K562 (cell line): ENCODE measurements around the gene NUDT9. TPM values are rescaled to one million over a fixed set of nuclear protein-coding genes. Genes with fewer than 3 reads are reported as not detected.
"Not testable (repeated sequence)": the region's sequence is repeated elsewhere in the genome, so short reads cannot be mapped to it uniquely, and the experiment has no call there.

Source experiments
- ATAC-seq: fragments of 200-7000 bp; cut with Tn5 transposase; 3 replicates; pipeline ENCODE4 v1.9.1; 2020; ENCODE audit warnings: moderate library complexity
- BruUV-seq: library from RNA; stranded (reverse); fragments of 400-500 nt; replicated peaks from 2 replicates; lab custom pipeline; 2021; lab: Mats Ljungman, UMichigan
- CTCF ChIA-PET: fragments of 300-600 bp; formaldehyde crosslinking; extraction: SDS; loops from one replicate; lab custom pipeline; 2021; ENCODE audit warnings: low intra/inter-chr PET ratio; lab: Yijun Ruan, JAX
- POLR2A ChIA-PET: fragments of 300-600, 350-650 bp; sonication (Branson Sonifier 250); formaldehyde crosslinking; extraction: SDS; loops from one replicate; lab custom pipeline; 2021; ENCODE audit warnings: antibody characterized with exemption, inconsistent platforms; lab: Yijun Ruan, JAX
- DNase-seq, 4 experiments: peaks; one replicate each; pipeline versions ENCODE4 v3.0.0 to v3.0.0-alpha.2; 2011 to 2018; ENCODE audit warnings: low spot score in 3 of 4, mixed read lengths in 3 of 4; ENCODE audit errors: extremely low read depth in 1 of 4
- FAIRE-seq: peaks from 2 replicates; lab custom pipeline; 2011; peaks lifted over from hg19 to GRCh38; lab: Jason Lieb, UNC
- H2AFZ ChIP-seq: 2 replicates; pipeline ENCODE4 v1.6.0; 2011; ENCODE audit warnings: low read depth, low read length, control low read depth, inconsistent platforms
- H3K27ac ChIP-seq: fragments of 200-600 bp; 3 replicates; pipeline ENCODE4 v1.8.0; 2011; ENCODE audit warnings: low read depth, mild to moderate bottlenecking, control low read depth, inconsistent platforms, low read length, moderate library complexity, mixed read lengths; ENCODE audit errors: extremely low read depth
- H3K27me3 ChIP-seq, 2 experiments: fragments of 300-600 bp in 1 of 2; 2 replicates in 1 of 2; 3 replicates in 1 of 2; pipeline versions ENCODE4 v1.6.0 to v1.8.0; 2011; ENCODE audit warnings: inconsistent platforms in 2 of 2, low read length in 2 of 2, mild to moderate bottlenecking in 1 of 2, mixed read lengths in 1 of 2, moderate library complexity in 1 of 2; ENCODE audit not compliant: control insufficient read depth in 2 of 2, insufficient read depth in 2 of 2
- H3K36me3 ChIP-seq: fragments of 300-600 bp; 3 replicates; pipeline ENCODE4 v1.8.0; 2011; ENCODE audit warnings: mild to moderate bottlenecking, low read length, inconsistent platforms; ENCODE audit not compliant: control insufficient read depth, insufficient read depth
- H3K4me1 ChIP-seq, 2 experiments: fragments of 200-600 bp in 1 of 2; replicated peaks in 1 of 2; 2 replicates in 1 of 2; 3 replicates in 1 of 2; pipeline versions ENCODE4 v1.5.1 to v1.8.0; 2011; ENCODE audit warnings: inconsistent platforms in 2 of 2, low read length in 2 of 2, mild to moderate bottlenecking in 1 of 2, mixed read lengths in 1 of 2, moderate library complexity in 1 of 2; ENCODE audit not compliant: control insufficient read depth in 2 of 2, insufficient read depth in 2 of 2
- H3K4me2 ChIP-seq: 2 replicates; pipeline ENCODE4 v1.6.1; 2011; ENCODE audit warnings: low read length, control low read depth, inconsistent platforms, mixed read lengths; ENCODE audit not compliant: insufficient read depth
- H3K4me3 ChIP-seq: fragments of 200-600 bp; sonication (generic), shearing (Covaris generic); 2 replicates; pipeline ENCODE4 v1.5.1; 2016; ENCODE audit warnings: control low read depth, inconsistent platforms
- H3K79me2 ChIP-seq: fragments of 200-600 bp; 3 replicates; pipeline ENCODE4 v1.8.0; 2011; ENCODE audit warnings: low read length, inconsistent platforms; ENCODE audit not compliant: control insufficient read depth, insufficient read depth
- H3K9ac ChIP-seq, 2 experiments: 2 replicates each; pipeline versions ENCODE4 v1.6.0 to v1.6.1; 2011; ENCODE audit warnings: low read depth in 2 of 2, low read length in 2 of 2, control low read depth in 1 of 2, inconsistent platforms in 1 of 2, mild to moderate bottlenecking in 1 of 2, mixed read lengths in 1 of 2; ENCODE audit not compliant: insufficient read depth in 1 of 2
- H3K9me1 ChIP-seq: one replicate; pipeline ENCODE4 v1.6.0; 2011; ENCODE audit warnings: inconsistent platforms, mild to moderate bottlenecking, low read length, moderate library complexity; ENCODE audit not compliant: control insufficient read depth, insufficient read depth
- H3K9me3 ChIP-seq: replicated peaks from 2 replicates; pipeline ENCODE4 v1.5.1; 2011; ENCODE audit warnings: low read depth, low read length, inconsistent platforms; ENCODE audit not compliant: control insufficient read depth, insufficient read depth
- H4K20me1 ChIP-seq: replicated peaks from 2 replicates; pipeline ENCODE4 v1.6.1; 2011; ENCODE audit warnings: low read length, inconsistent platforms, mixed read lengths; ENCODE audit not compliant: control insufficient read depth, insufficient read depth
- MLLT1 ChIP-seq, 2 experiments: fragments of 450-650 bp; IDR thresholded peaks; 2 replicates each; pipeline ENCODE4 v1.6.1; 2016
- ZBTB33 ChIP-seq: sonication (generic); formaldehyde crosslinking; IDR thresholded peaks from 2 replicates; pipeline ENCODE4 v1.8.1; 2023; ENCODE audit warnings: mild to moderate bottlenecking, missing genetic modification reagents
- WGBS: fragments of 100-300 bp; shearing (Covaris generic); methylation state at CpG from one replicate; pipeline ENCODE4 v1.1.6; 2016; ENCODE audit warnings: low coverage, mixed read lengths; ENCODE audit not compliant: insufficient coverage; ENCODE audit errors: missing lambda C conversion rate; 5-methylcytosine and 5-hydroxymethylcytosine counted together
- in situ Hi-C: fragments of 300-500 bp; cut with MboI; formaldehyde crosslinking; loops from 4 replicates; pipeline ENCODE4 v1.15.0; 2018; ENCODE audit warnings: inconsistent platforms, mixed read lengths
- intact Hi-C: fragments of 100-400 bp; cut with micrococcal nuclease; formaldehyde crosslinking; loops from 2 replicates; pipeline ENCODE4 v1.14.2; 2022
- polyA plus RNA-seq, 8 experiments: library from polyadenylated mRNA; depleted of rRNA in 4 of 8; stranded (reverse) in 5 of 8; unstranded in 3 of 8; fragments of >200 nt; fragmentation: Nextera tagmentation in 2 of 8; fragmentation: Illumina TruSeq in 1 of 8; extraction: Ambion mirVana in 2 of 8; extraction: Trizol in 1 of 8; gene quantifications; 2 replicates each; pipeline versions ENCODE4 v1.2.1 to v1.2.3, GENCODE V29; 2011 to 2014; ENCODE audit warnings: inconsistent platforms in 1 of 8, missing spikeins in 1 of 8
- total RNA-seq, 7 experiments: library from RNA; depleted of rRNA in 6 of 7; stranded (reverse); fragments of >200 nt in 6 of 7; fragmentation: Illumina TruSeq in 2 of 7; extraction: Trizol in 2 of 7; gene quantifications; 2 replicates each; pipeline versions ENCODE4 v1.2.1 to v1.2.3, GENCODE V29; 2011 to 2021; ENCODE audit warnings: low replicate concordance in 1 of 7

NUDT9 gene
- total and polyA plus RNA-seq, 9 of the 15 experiments (the other 6 are each of a cell fraction or from before 2014, with no cell fraction given), result 8.5 to 20.8 (median 18.0) TPM

DNA sequence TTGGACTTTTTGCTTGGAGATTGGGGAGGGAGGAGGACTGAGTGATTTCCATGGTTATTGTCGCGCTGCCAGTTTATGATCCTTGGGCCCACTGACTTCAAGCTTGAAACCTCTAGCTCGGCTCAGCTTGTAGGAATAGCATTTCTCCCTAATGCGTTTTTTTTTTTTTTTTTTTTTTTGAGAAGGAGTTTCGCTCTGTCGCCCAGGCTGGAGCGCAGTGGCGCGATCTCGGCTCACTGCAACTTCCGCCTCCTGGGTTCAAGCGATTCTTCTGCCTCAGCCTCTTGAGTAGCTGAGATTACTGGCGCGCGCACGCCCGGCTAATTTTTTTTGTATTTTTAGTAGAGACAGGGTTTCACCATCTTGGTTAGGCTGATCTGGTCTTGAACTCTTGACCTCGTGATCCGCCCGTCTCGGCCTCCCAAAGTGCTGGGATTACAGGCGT, 1.7 kb downstream of the NUDT9 start:
- ChIA-PET POLR2A (interaction anchor here (1.1 kb wide), 1 partner anchor 33 kb away, joined by 4 read pairs; the partner anchor contains the start of gene HSD17B11), CTCF (interaction anchor here (2.0 kb wide), 1 partner anchor 48 kb away, joined by 10 read pairs; no protein-coding TSS in a partner anchor)
- H3K9ac ChIP-seq, result peak overlapping the region; percentile 77 to 81; a peak in 3 of 4 replicates
- H3K9me3 ChIP-seq, H4K20me1 ChIP-seq, H2AFZ ChIP-seq, H3K36me3 ChIP-seq: not testable (repeated sequence)
- H3K4me1 ChIP-seq, result peaks cover 7 to 13% of the 10 kb centered on the region in 2 experiments; a peak in 4 of 5 replicates
- 0 out of 3 replicates have a peak overlapping the region, but pooled peaks have one; percentile 24 for H3K27ac ChIP-seq
- 83% methylated on average over 14 of the region's 22 CpGs for WGBS
- TF ChIP-seq ZBTB33 (CRISPR knock-in tag) (peak; percentile 83), MLLT1 (IDR thresholded peaks at IDR 0.05) (peak in 1 of 2 experiments; percentile 72; a peak in 2 of 4 replicates)
- TF ChIP-seq, all 486 proteins: peak for 2; not testable (repeated sequence) for 484
- ATAC-seq, H3K9me1 ChIP-seq, intact Hi-C loops, in situ Hi-C loops, BruUV-seq, FAIRE-seq, DNase-seq, H3K27me3 ChIP-seq: not testable (repeated sequence)
- Histone ChIP-seq H3K4me3 (peak overlapping the region; percentile 56), H3K79me2 (peaks cover 63% of the 10 kb centered on the region), H3K4me2 (peak overlapping the region; percentile 88)
